ENCODE measurements around the gene SLC26A2.

GRCh38 chr5:149917073-149917676 is 43.4 kb upstream of the SLC26A2 start:
- TF ChIP-seq POLR2A (IDR thresholded peaks at IDR 0.05) (no peak), CTCF (IDR thresholded peaks at IDR 0.05) (no peak), POLR2AphosphoS5 (IDR thresholded peaks at IDR 0.05) (no peak)
